HepG2 (cell line): ENCODE measurements around the gene STMN3. TPM values are rescaled to one million over a fixed set of nuclear protein-coding genes. Genes with fewer than 3 reads are reported as not detected.

Experiments used
- ARNT ChIP-seq: fragments of 450-650 bp; IDR thresholded peaks from 2 replicates; pipeline ENCODE4 v1.6.1; 2017
- ARNTL ChIP-seq: sonication (generic); formaldehyde crosslinking; IDR thresholded peaks from 2 replicates; pipeline ENCODE4 v1.4.0; 2020; ENCODE audit warnings: mild to moderate bottlenecking, missing genetic modification reagents
- BORCS8-MEF2B ChIP-seq: sonication (generic); formaldehyde crosslinking; IDR thresholded peaks from 2 replicates; pipeline ENCODE4 v1.8.0; 2022; ENCODE audit warnings: mild to moderate bottlenecking, missing genetic modification reagents
- ETV5 ChIP-seq: IDR thresholded peaks from 2 replicates; pipeline ENCODE4 v1.6.1; 2018; ENCODE audit warnings: missing biosample characterization, missing genetic modification reagents, inconsistent platforms, borderline replicate concordance
- GTF3A ChIP-seq: sonication (generic); formaldehyde crosslinking; conservative IDR thresholded peaks from 2 replicates; pipeline ENCODE4 v1.4.0; 2020; ENCODE audit warnings: mild to moderate bottlenecking, missing genetic modification reagents
- HOXA5 ChIP-seq: sonication (generic); formaldehyde crosslinking; IDR thresholded peaks from 2 replicates; pipeline ENCODE4 v1.4.0; 2020; ENCODE audit warnings: missing genetic modification reagents
- KLF12 ChIP-seq: sonication (generic); formaldehyde crosslinking; IDR thresholded peaks from 2 replicates; pipeline ENCODE4 v1.4.0; 2020; ENCODE audit warnings: missing genetic modification reagents, borderline replicate concordance
- PCBP1 ChIP-seq: fragments of 200-400 bp; formaldehyde crosslinking; IDR thresholded peaks from 2 replicates; pipeline ENCODE4 v1.6.1; 2017; ENCODE audit warnings: mild to moderate bottlenecking, low read depth, low read length, borderline replicate concordance
- SNAPC5 ChIP-seq: sonication (generic); formaldehyde crosslinking; IDR thresholded peaks from 2 replicates; pipeline ENCODE4 v1.8.1; 2023; ENCODE audit warnings: mild to moderate bottlenecking, missing genetic modification reagents, borderline replicate concordance
- SPEN ChIP-seq: sonication (generic); formaldehyde crosslinking; IDR thresholded peaks from 2 replicates; pipeline ENCODE4 v1.5.1; 2020; ENCODE audit warnings: low read depth, mild to moderate bottlenecking, missing genetic modification reagents
- ZNF160 ChIP-seq: sonication (generic); formaldehyde crosslinking; IDR thresholded peaks from 2 replicates; pipeline ENCODE4 v1.8.0; 2022; ENCODE audit warnings: mild to moderate bottlenecking, inconsistent platforms, missing genetic modification reagents
- ZNF24 ChIP-seq: fragments of 450-650 bp; IDR thresholded peaks from 2 replicates; pipeline ENCODE4 v1.6.1; 2017; ENCODE audit warnings: antibody characterized with exemption, mild to moderate bottlenecking
- ZNF407 ChIP-seq: sonication (generic); formaldehyde crosslinking; IDR thresholded peaks from one replicate; pipeline ENCODE4 v1.5.1; 2020; ENCODE audit warnings: mild to moderate bottlenecking, missing genetic modification reagents; ENCODE audit errors: not compliant biosample characterization
- ZNF646 ChIP-seq: sonication (generic); formaldehyde crosslinking; IDR thresholded peaks from 2 replicates; pipeline ENCODE4 v1.9.0; 2021; ENCODE audit warnings: mild to moderate bottlenecking, missing genetic modification reagents
- ZNF749 ChIP-seq: sonication (generic); formaldehyde crosslinking; IDR thresholded peaks from 2 replicates; pipeline ENCODE4 v1.8.0; 2022; ENCODE audit warnings: mild to moderate bottlenecking, missing genetic modification reagents, moderate library complexity, borderline replicate concordance
- ZNF841 ChIP-seq: sonication (generic); formaldehyde crosslinking; IDR thresholded peaks from 2 replicates; pipeline ENCODE4 v1.8.1; 2023; ENCODE audit warnings: missing genetic modification reagents, borderline replicate concordance
- ZSCAN31 ChIP-seq: sonication (generic); formaldehyde crosslinking; IDR thresholded peaks from 2 replicates; pipeline ENCODE4 v1.5.0; 2020; ENCODE audit warnings: low read depth, mild to moderate bottlenecking, missing genetic modification reagents
- polyA plus RNA-seq, 8 experiments: library from polyadenylated mRNA; depleted of rRNA in 3 of 8; stranded (reverse) in 7 of 8; unstranded in 1 of 8; fragments of >200 nt; fragmentation: Illumina TruSeq in 4 of 8; extraction: Trizol in 4 of 8; gene quantifications; 2 replicates each; pipeline versions ENCODE4 v1.2.1 to v1.2.3, GENCODE V29; 2011 to 2016; ENCODE audit warnings: low read depth in 4 of 8, missing spikeins in 1 of 8, mixed read lengths in 1 of 8; ENCODE audit not compliant: insufficient read depth in 1 of 8
- total RNA-seq, 5 experiments: library from RNA; depleted of rRNA; stranded (reverse); fragments of >200 nt; fragmentation: Illumina TruSeq; extraction: Trizol; gene quantifications; 2 replicates each; pipeline ENCODE4 v1.2.3, GENCODE V29; 2016; ENCODE audit warnings: low read depth in 1 of 5

Gene STMN3
- total and polyA plus RNA-seq, 2 of the 13 experiments (the other 11 are each of a cell fraction or from before 2014, with no cell fraction given) = 21.0 to 48.3 TPM

- TF ChIP-seq ETV5 = no peak
- TF ChIP-seq BORCS8-MEF2B (CRISPR knock-in tag) = no peak
- TF ChIP-seq ZSCAN31 (CRISPR knock-in tag) = no peak
- TF ChIP-seq ARNT = no peak
- no peak for TF ChIP-seq GTF3A (CRISPR knock-in tag)
- TF ChIP-seq SNAPC5 (CRISPR knock-in tag) = no peak
- TF ChIP-seq PCBP1 = no peak
- no peak for TF ChIP-seq SPEN
- TF ChIP-seq HOXA5 (CRISPR knock-in tag) = no peak
- no peak for TF ChIP-seq ZNF24
- TF ChIP-seq ZNF749 = no peak
- no peak for TF ChIP-seq ZNF646 (CRISPR knock-in tag)
- no peak for TF ChIP-seq ZNF841 (CRISPR knock-in tag)
- TF ChIP-seq KLF12 (CRISPR knock-in tag) = no peak
- no peak for TF ChIP-seq ZNF407 (CRISPR knock-in tag)
- TF ChIP-seq ARNTL (CRISPR knock-in tag) = no peak
- TF ChIP-seq ZNF160 (CRISPR knock-in tag) = no peak
Observed at GRCh38 chr20:63658749-63659187, 5.5 kb upstream of the STMN3 start (continued).
